ENCODE results near the gene STMN3.

Gene STMN3

GRCh38 chr20:63645218-63645617, 8.0 kb downstream of the STMN3 start:
- POLR2A ChIA-PET = interaction anchor here (0.6 to 1.0 kb wide), 2 partner anchors 13 to 31 kb away, joined by 3 read pairs; no protein-coding TSS in a partner anchor

GRCh38 chr20:63643946-63644345, 9.3 kb downstream of the STMN3 start:
- TF ChIP-seq ZNF384 (IDR thresholded peaks at IDR 0.05) = no peak
- TF ChIP-seq FOXM1 (IDR thresholded peaks at IDR 0.05; ENCODE audit: borderline replicate concordance) = no peak
- TF ChIP-seq TARDBP (IDR thresholded peaks at IDR 0.05) = no peak
- TF ChIP-seq CTBP1 (IDR thresholded peaks at IDR 0.05; ENCODE audit: borderline replicate concordance) = no peak
- no peak for TF ChIP-seq SUZ12 (IDR thresholded peaks at IDR 0.05)
- no peak for TF ChIP-seq SP1 (IDR thresholded peaks at IDR 0.05)
- TF ChIP-seq, protein P1, sequence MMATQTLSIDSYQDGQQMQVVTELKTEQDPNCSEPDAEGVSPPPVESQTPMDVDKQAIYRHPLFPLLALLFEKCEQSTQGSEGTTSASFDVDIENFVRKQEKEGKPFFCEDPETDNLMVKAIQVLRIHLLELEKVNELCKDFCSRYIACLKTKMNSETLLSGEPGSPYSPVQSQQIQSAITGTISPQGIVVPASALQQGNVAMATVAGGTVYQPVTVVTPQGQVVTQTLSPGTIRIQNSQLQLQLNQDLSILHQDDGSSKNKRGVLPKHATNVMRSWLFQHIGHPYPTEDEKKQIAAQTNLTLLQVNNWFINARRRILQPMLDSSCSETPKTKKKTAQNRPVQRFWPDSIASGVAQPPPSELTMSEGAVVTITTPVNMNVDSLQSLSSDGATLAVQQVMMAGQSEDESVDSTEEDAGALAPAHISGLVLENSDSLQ (IDR thresholded peaks at IDR 0.05) = no peak
- TF ChIP-seq HDGF (IDR thresholded peaks at IDR 0.05; ENCODE audit: borderline replicate concordance) = no peak
- TF ChIP-seq L3MBTL2 (conservative IDR thresholded peaks at IDR 0.05) = no peak
- no peak for TF ChIP-seq FOXK2 (IDR thresholded peaks at IDR 0.05)
- TF ChIP-seq BHLHE40 (IDR thresholded peaks at IDR 0.05; ENCODE audit: borderline replicate concordance) = no peak
- TF ChIP-seq ELF4 (IDR thresholded peaks at IDR 0.05) = no peak
- no peak for TF ChIP-seq ARNT (IDR thresholded peaks at IDR 0.05)
- no peak for TF ChIP-seq LEF1 (IDR thresholded peaks at IDR 0.05; ENCODE audit: borderline replicate concordance)
- TF ChIP-seq FOXA1 (IDR thresholded peaks at IDR 0.05) = no peak
- TF ChIP-seq NFRKB (IDR thresholded peaks at IDR 0.05) = no peak
- no peak for DNase-seq (ENCODE audit: extremely low spot score)
- POLR2A ChIA-PET = interaction anchor here (0.6 to 3.6 kb wide), 3 partner anchors 8 to 14 kb away, joined by 4 to 25 read pairs (median 5); partner anchors contain the start of genes RTEL1 and STMN3
- CTCF ChIA-PET = no interaction called here

More at GRCh38 chr20:63645218-63645617, 8.0 kb downstream of the STMN3 start:
- no peak for DNase-seq (ENCODE audit: extremely low spot score)
- CTCF ChIA-PET = no interaction called here
- no peak for TF ChIP-seq ELF4 (IDR thresholded peaks at IDR 0.05)
- TF ChIP-seq SP1 (IDR thresholded peaks at IDR 0.05) = no peak
- TF ChIP-seq CTBP1 (IDR thresholded peaks at IDR 0.05; ENCODE audit: borderline replicate concordance) = no peak
- no peak for TF ChIP-seq ARNT (IDR thresholded peaks at IDR 0.05)
- no peak for TF ChIP-seq FOXK2 (IDR thresholded peaks at IDR 0.05)

DNA sequence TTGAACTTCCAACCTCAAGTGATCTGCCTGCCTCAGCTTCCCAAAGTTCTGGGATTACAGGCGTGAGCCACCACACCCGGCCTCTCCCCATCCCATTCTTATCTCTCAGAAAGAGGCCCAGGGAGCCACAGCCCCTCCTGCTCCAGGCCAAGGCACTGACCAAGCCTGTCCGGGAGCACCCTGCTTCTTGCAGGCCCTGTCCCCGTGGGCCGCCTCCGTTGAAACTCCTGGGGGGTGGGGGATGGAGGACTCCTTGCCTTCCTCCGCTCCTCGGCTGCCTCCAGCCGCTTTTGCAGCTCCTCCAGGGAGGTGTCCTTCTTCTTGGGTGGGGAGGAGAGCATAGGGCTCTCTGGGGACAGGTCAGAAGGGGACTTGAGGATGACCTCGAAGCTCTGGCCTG, 9.7 kb downstream of the STMN3 start:
- POLR2A ChIA-PET = interaction anchor here (0.6 to 3.6 kb wide), 3 partner anchors 8 to 15 kb away, joined by 4 to 25 read pairs (median 5); partner anchors contain the start of genes RTEL1 and STMN3
- no peak for DNase-seq (ENCODE audit: extremely low spot score)
- CTCF ChIA-PET = no interaction called here
- TF ChIP-seq SUZ12 (IDR thresholded peaks at IDR 0.05) (no peak), L3MBTL2 (conservative IDR thresholded peaks at IDR 0.05) (no peak), ARNT (IDR thresholded peaks at IDR 0.05) (no peak), BHLHE40 (IDR thresholded peaks at IDR 0.05; ENCODE audit: borderline replicate concordance) (no peak), FOXA1 (IDR thresholded peaks at IDR 0.05) (no peak), LEF1 (IDR thresholded peaks at IDR 0.05; ENCODE audit: borderline replicate concordance) (no peak), ZNF384 (IDR thresholded peaks at IDR 0.05) (no peak), NFRKB (IDR thresholded peaks at IDR 0.05) (no peak), CTBP1 (IDR thresholded peaks at IDR 0.05; ENCODE audit: borderline replicate concordance) (no peak), SP1 (IDR thresholded peaks at IDR 0.05) (no peak), ELF4 (IDR thresholded peaks at IDR 0.05) (no peak), HDGF (IDR thresholded peaks at IDR 0.05; ENCODE audit: borderline replicate concordance) (no peak), TARDBP (IDR thresholded peaks at IDR 0.05) (no peak)

DNA sequence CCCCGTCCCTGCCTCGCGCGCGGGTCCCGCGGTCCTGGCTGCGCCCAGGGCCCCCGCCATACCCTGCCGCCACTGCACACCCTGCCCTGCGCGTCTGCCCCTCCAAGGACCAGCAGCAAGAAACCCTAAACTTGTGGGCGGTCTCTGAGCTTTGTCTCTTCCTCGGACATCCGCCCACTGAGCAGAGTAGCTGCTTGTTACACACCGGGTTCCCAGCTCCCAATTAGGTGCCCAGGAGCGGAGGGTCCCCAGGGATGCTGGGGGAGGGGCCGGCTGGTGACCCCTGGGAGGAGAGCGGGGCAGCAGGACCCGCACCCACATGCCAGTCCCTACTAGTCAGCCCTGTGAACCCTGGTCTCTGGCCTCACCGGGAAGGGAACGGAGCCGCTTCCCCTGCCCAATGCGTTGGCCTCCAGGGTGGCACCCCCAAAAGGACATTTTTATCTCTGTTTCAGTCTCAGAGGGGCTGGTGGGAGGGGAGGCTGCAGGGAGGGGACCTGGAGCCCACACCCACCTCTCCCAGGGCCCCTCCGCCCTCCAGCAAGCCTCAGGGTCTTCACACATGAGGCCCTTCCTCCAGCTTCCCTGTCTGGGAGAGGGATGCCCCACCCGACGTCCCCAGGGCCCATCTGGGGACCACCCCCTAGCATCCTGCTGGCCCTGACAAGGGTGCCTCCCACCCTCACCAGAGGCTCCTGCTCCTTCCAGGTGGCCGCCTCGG, 10.5 kb downstream of the STMN3 start:
- TF ChIP-seq ARNT (IDR thresholded peaks at IDR 0.05) (no peak), SP1 (IDR thresholded peaks at IDR 0.05) (no peak), FOXM1 (IDR thresholded peaks at IDR 0.05; ENCODE audit: borderline replicate concordance) (no peak), ZNF384 (IDR thresholded peaks at IDR 0.05) (no peak), FOXA1 (IDR thresholded peaks at IDR 0.05) (no peak), CTBP1 (IDR thresholded peaks at IDR 0.05; ENCODE audit: borderline replicate concordance) (no peak), LEF1 (IDR thresholded peaks at IDR 0.05; ENCODE audit: borderline replicate concordance) (no peak), SUZ12 (IDR thresholded peaks at IDR 0.05) (no peak)
- CTCF ChIA-PET = interaction anchor here (0.9 to 1.7 kb wide), 4 partner anchors 9 to 105 kb away, joined by 3 to 7 read pairs (median 4); partner anchors contain the start of genes PTK6 and RTEL1
- POLR2A ChIA-PET = interaction anchor here (0.7 to 3.6 kb wide), 6 partner anchors 9 to 222 kb away, joined by 3 to 25 read pairs (median 6); partner anchors contain the start of genes ARFRP1, GMEB2, RTEL1 and STMN3
- no peak for DNase-seq (ENCODE audit: extremely low spot score)

- POLR2A ChIA-PET = interaction anchor here (0.7 to 3.6 kb wide), 10 partner anchors 11 to 339 kb away, joined by 3 to 25 read pairs (median 5); partner anchors contain the start of genes ARFRP1, GMEB2, HELZ2 and PRPF6
- CTCF ChIA-PET = interaction anchor here (0.6 to 1.7 kb wide), 6 partner anchors 10 to 324 kb away, joined by 3 to 7 read pairs (median 3); partner anchors contain the start of genes PTK6 and RTEL1
- DNase-seq (ENCODE audit: extremely low spot score) = peak; percentile 98
Observed at GRCh38 chr20:63641792-63642523, 11.3 kb downstream of the STMN3 start.

More at GRCh38 chr20:63641792-63642523, 11.3 kb downstream of the STMN3 start:
- TF ChIP-seq SP1 (IDR thresholded peaks at IDR 0.05) (peak; percentile 89), FOXM1 (IDR thresholded peaks at IDR 0.05; ENCODE audit: borderline replicate concordance) (0 out of 2 replicates have a peak, but pooled peaks have one; percentile 13)
- TF ChIP-seq, protein P1 (IDR thresholded peaks at IDR 0.05) = no peak
